Neural progenitor cell (in vitro differentiated cells): ENCODE data around the gene GM2A. TPM values are rescaled to one million over a fixed set of nuclear protein-coding genes. Genes with fewer than 3 reads are reported as not detected.

Source experiments
- DNase-seq: peaks from one replicate; pipeline ENCODE4 v3.0.0-alpha.2; 2016; ENCODE audit warnings: low spot score
- H2AFZ ChIP-seq: fragments of 200-600 bp; sonication (generic); replicated peaks from 2 replicates; pipeline ENCODE4 v1.6.1; 2016; ENCODE audit warnings: antibody characterized with exemption
- H3F3A ChIP-seq: fragments of 200-600 bp; sonication (generic); 2 replicates; pipeline ENCODE4 v1.6.1; 2016; ENCODE audit warnings: antibody characterized with exemption, low read depth
- H3K27ac ChIP-seq: fragments of 200-600 bp; sonication (generic); 2 replicates; pipeline ENCODE4 v1.5.1; 2016; ENCODE audit warnings: mild to moderate bottlenecking
- H3K27me3 ChIP-seq: fragments of 200-600 bp; sonication (generic); 2 replicates; pipeline ENCODE4 v1.6.1; 2016; ENCODE audit warnings: mild to moderate bottlenecking, moderate library complexity
- H3K36me3 ChIP-seq: fragments of 200-600 bp; sonication (generic); 2 replicates; pipeline ENCODE4 v1.5.1; 2016
- H3K4me1 ChIP-seq: fragments of 200-600 bp; sonication (generic); 2 replicates; pipeline ENCODE4 v1.6.1; 2016; ENCODE audit warnings: mixed run types
- H3K4me2 ChIP-seq: fragments of 200-600 bp; sonication (generic); 2 replicates; pipeline ENCODE4 v1.6.1; 2016
- H3K4me3 ChIP-seq: fragments of 200-600 bp; sonication (generic); 2 replicates; pipeline ENCODE4 v1.5.1; 2016
- H3K79me2 ChIP-seq: fragments of 200-600 bp; sonication (generic); 2 replicates; pipeline ENCODE4 v1.6.1; 2016; ENCODE audit warnings: low read depth
- H3K9ac ChIP-seq: fragments of 200-600 bp; sonication (generic); 2 replicates; pipeline ENCODE4 v1.6.1; 2016
- H3K9me3 ChIP-seq: fragments of 200-600 bp; sonication (generic); 2 replicates; pipeline ENCODE4 v1.5.1; 2016; ENCODE audit warnings: low read depth
- H4K20me1 ChIP-seq: fragments of 200-600 bp; sonication (generic); 2 replicates; pipeline ENCODE4 v1.6.1; 2016; ENCODE audit warnings: low read depth
- H3K27ac Mint-ChIP-seq: 3 replicates; pipeline ENCODE4 v1.8.0; 2021; ENCODE audit warnings: mixed read lengths
- H3K27me3 Mint-ChIP-seq: 2 replicates; pipeline ENCODE4 v1.8.0; 2022; ENCODE audit warnings: low read depth, mild to moderate bottlenecking, inconsistent platforms, moderate library complexity, mixed read lengths; ENCODE audit not compliant: insufficient read depth
- H3K36me3 Mint-ChIP-seq: 3 replicates; pipeline ENCODE4 v1.8.0; 2021; ENCODE audit warnings: mixed read lengths
- H3K4me1 Mint-ChIP-seq: 3 replicates; pipeline ENCODE4 v1.8.0; 2021; ENCODE audit warnings: mixed read lengths
- H3K4me3 Mint-ChIP-seq: 3 replicates; pipeline ENCODE4 v1.8.0; 2021; ENCODE audit warnings: mild to moderate bottlenecking, moderate library complexity, mixed read lengths
- H3K9me3 Mint-ChIP-seq: 3 replicates; pipeline ENCODE4 v1.8.0; 2020; ENCODE audit warnings: mixed read lengths
- CTCF ChIP-seq: fragments of 200-600 bp; sonication (generic); IDR thresholded peaks from 2 replicates; pipeline ENCODE4 v1.5.1; 2017; ENCODE audit warnings: antibody characterized with exemption, mild to moderate bottlenecking
- EZH2 ChIP-seq: fragments of 200-600 bp; sonication (generic); IDR thresholded peaks from 2 replicates; pipeline ENCODE4 v1.6.1; 2017; ENCODE audit warnings: antibody characterized with exemption, mild to moderate bottlenecking, moderate library complexity
- EZH2phosphoT487 ChIP-seq: fragments of 200-600 bp; sonication (generic); IDR thresholded peaks from 2 replicates; pipeline ENCODE4 v1.6.1; 2017; ENCODE audit warnings: antibody characterized with exemption
- total RNA-seq: library from RNA; depleted of rRNA; stranded (reverse); fragments of >200 nt; gene quantifications from 2 replicates; pipeline ENCODE4 v1.2.3, GENCODE V29; 2015; ENCODE audit warnings: low replicate concordance

GM2A gene
- total RNA-seq, 1 donor from 2014 or later, result 19.4 TPM

- Histone ChIP-seq H3K36me3 (no peaks in the 10 kb centered on the region), H3K4me3 (no peak overlapping the region), H3K9ac (no peak overlapping the region), H3K4me2 (no peak overlapping the region), H3K27ac (no peak overlapping the region), H4K20me1 (no peaks in the 10 kb centered on the region), H2AFZ (no peak overlapping the region), H3K4me1 (no peaks in the 10 kb centered on the region), H3K79me2 (no peaks in the 10 kb centered on the region), H3K27me3 (no peaks in the 10 kb centered on the region), H3K9me3 (no peaks in the 10 kb centered on the region), H3F3A (no peaks in the 10 kb centered on the region)
- no peak for TF ChIP-seq EZH2
- TF ChIP-seq CTCF, result no peak
- no peak for TF ChIP-seq EZH2phosphoT487
- no peaks in the 10 kb centered on the region for H3K9me3 Mint-ChIP-seq
- DNase-seq, result no peak
- H3K4me3 Mint-ChIP-seq, result no peak overlapping the region
- no peaks in the 10 kb centered on the region for H3K4me1 Mint-ChIP-seq
- H3K36me3 Mint-ChIP-seq, result no peaks in the 10 kb centered on the region
- H3K27me3 Mint-ChIP-seq, result no peaks in the 10 kb centered on the region
- no peak overlapping the region for H3K27ac Mint-ChIP-seq
Observed at GRCh38 chr5:151274666-151275065, 21.7 kb downstream of the GM2A start.

- H3K27ac ChIP-seq, result no peak overlapping the region
- H3K4me1 ChIP-seq, result no peaks in the 10 kb centered on the region
- H2AFZ ChIP-seq, result no peak overlapping the region
- Mint-ChIP-seq H3K4me3 (no peak overlapping the region), H3K9me3 (no peaks in the 10 kb centered on the region), H3K27me3 (no peaks in the 10 kb centered on the region), H3K36me3 (no peaks in the 10 kb centered on the region), H3K27ac (no peak overlapping the region), H3K4me1 (no peaks in the 10 kb centered on the region)
- no peaks in the 10 kb centered on the region for H3K79me2 ChIP-seq
- no peaks in the 10 kb centered on the region for H3K9me3 ChIP-seq
- H3K4me3 ChIP-seq, result no peak overlapping the region
- no peak for TF ChIP-seq EZH2
- no peak for TF ChIP-seq CTCF
- no peak for TF ChIP-seq EZH2phosphoT487
- no peak overlapping the region for H3K9ac ChIP-seq
- H3K27me3 ChIP-seq, result no peaks in the 10 kb centered on the region
- DNase-seq, result no peak
- no peaks in the 10 kb centered on the region for H3K36me3 ChIP-seq
- H3K4me2 ChIP-seq, result no peak overlapping the region
- no peaks in the 10 kb centered on the region for H4K20me1 ChIP-seq
- no peaks in the 10 kb centered on the region for H3F3A ChIP-seq
Observed at GRCh38 chr5:151275803-151276202, 22.8 kb downstream of the GM2A start.

DNA sequence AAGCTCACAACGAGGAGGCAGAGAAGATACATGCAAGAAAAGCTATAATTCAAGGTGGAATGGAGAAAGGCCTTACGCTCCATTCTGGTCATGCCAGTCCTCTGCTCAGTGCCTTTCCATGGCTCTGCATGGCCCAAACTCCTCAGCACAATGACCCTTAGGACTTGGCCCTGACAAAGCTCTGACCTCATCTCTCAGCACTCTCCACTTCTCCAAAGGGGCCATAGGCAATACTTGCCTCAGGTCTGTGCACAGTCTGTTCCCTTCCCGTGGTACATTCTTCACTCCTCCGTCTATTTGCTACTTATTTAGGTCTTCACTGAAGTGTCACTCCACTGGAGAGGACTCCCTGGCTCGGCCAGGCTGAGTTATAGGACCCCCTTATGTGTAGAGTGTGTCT lies 25.9 kb downstream of the GM2A start:
- no peak overlapping the region for H3K4me3 Mint-ChIP-seq
- H3K27me3 ChIP-seq, result no peaks in the 10 kb centered on the region
- H3K4me3 ChIP-seq, result no peak overlapping the region
- H3K4me1 ChIP-seq, result no peaks in the 10 kb centered on the region
- H3K36me3 Mint-ChIP-seq, result no peaks in the 10 kb centered on the region
- H3K4me1 Mint-ChIP-seq, result no peaks in the 10 kb centered on the region
- H3K9me3 ChIP-seq, result no peaks in the 10 kb centered on the region
- TF ChIP-seq EZH2, result no peak
- no peak for TF ChIP-seq EZH2phosphoT487
- TF ChIP-seq CTCF, result no peak
- no peak overlapping the region for H3K9ac ChIP-seq
- no peak overlapping the region for H3K4me2 ChIP-seq
- H3K27me3 Mint-ChIP-seq, result no peaks in the 10 kb centered on the region
- H3K36me3 ChIP-seq, result no peaks in the 10 kb centered on the region
- H3F3A ChIP-seq, result no peaks in the 10 kb centered on the region
- no peak for DNase-seq
- H2AFZ ChIP-seq, result no peak overlapping the region
- H4K20me1 ChIP-seq, result no peaks in the 10 kb centered on the region
- no peak overlapping the region for H3K27ac ChIP-seq
- no peak overlapping the region for H3K27ac Mint-ChIP-seq
- no peaks in the 10 kb centered on the region for H3K9me3 Mint-ChIP-seq
- H3K79me2 ChIP-seq, result no peaks in the 10 kb centered on the region

DNA sequence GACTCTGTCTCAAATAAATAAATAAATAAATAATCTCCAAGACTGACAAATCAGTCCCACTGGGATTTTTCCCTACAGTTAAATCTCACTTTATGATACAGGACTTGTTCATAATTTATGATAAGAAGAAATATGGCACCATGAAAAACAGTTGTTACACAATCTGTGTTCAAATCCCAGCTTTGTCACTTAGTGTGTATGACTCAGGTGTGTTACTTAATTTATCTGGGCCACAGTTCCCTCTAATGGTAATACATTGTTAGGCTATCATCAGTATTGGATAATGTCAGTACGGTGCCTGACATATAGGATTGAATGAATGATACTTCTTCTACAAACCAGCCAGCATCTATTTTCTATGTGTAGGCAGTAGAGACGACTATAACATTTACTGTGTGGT lies 27.5 kb downstream of the GM2A start:
- Histone ChIP-seq H4K20me1 (no peaks in the 10 kb centered on the region), H3F3A (no peaks in the 10 kb centered on the region), H3K4me1 (no peaks in the 10 kb centered on the region), H3K4me3 (no peak overlapping the region), H3K9ac (no peak overlapping the region), H3K4me2 (no peak overlapping the region), H2AFZ (no peak overlapping the region), H3K27ac (no peak overlapping the region), H3K36me3 (no peaks in the 10 kb centered on the region), H3K9me3 (no peaks in the 10 kb centered on the region), H3K27me3 (no peaks in the 10 kb centered on the region), H3K79me2 (no peaks in the 10 kb centered on the region)
- H3K9me3 Mint-ChIP-seq, result no peaks in the 10 kb centered on the region
- no peaks in the 10 kb centered on the region for H3K27me3 Mint-ChIP-seq
- no peak overlapping the region for H3K4me3 Mint-ChIP-seq
- DNase-seq, result no peak
- no peaks in the 10 kb centered on the region for H3K36me3 Mint-ChIP-seq
- no peak overlapping the region for H3K27ac Mint-ChIP-seq
- peaks cover 2% of the 10 kb centered on the region for H3K4me1 Mint-ChIP-seq
- TF ChIP-seq EZH2 (no peak), CTCF (no peak), EZH2phosphoT487 (no peak)
